ENCODE measurements around the gene SYT1.

GRCh38 chr12:79223210-79223609 lies 358.6 kb downstream of the SYT1 start:
- TF ChIP-seq POLR2A (IDR thresholded peaks at IDR 0.05; ENCODE audit: low read depth, low read length) (no peak), CTCF (IDR thresholded peaks at IDR 0.05; ENCODE audit: extremely low read depth in 1 of 2, insufficient read depth in 1 of 2, low read depth in 1 of 2, low read length in 2 of 2) (no peak)

Data from endothelial cell of umbilical vein (primary cell).